Neuronal stem cell (in vitro differentiated cells): ENCODE data around the gene ANKRD50.

Source experiments
- DNase-seq: peaks from one replicate; pipeline ENCODE4 v3.0.0-alpha.2; 2013; ENCODE audit warnings: low spot score
- H2AFZ ChIP-seq: one replicate; pipeline ENCODE4 v1.6.1; 2013; ENCODE audit warnings: mild to moderate bottlenecking, low read length, inconsistent platforms
- H2AK5ac ChIP-seq: 2 replicates; pipeline ENCODE4 v1.6.1; 2013; ENCODE audit warnings: low read depth, mild to moderate bottlenecking, inconsistent platforms, low read length, moderate library complexity, mixed read lengths
- H2BK120ac ChIP-seq: 2 replicates; pipeline ENCODE4 v1.6.1; 2013; ENCODE audit warnings: low read depth, mild to moderate bottlenecking, inconsistent platforms, low read length, moderate library complexity, mixed read lengths
- H2BK12ac ChIP-seq: one replicate; pipeline ENCODE4 v1.6.1; 2013; ENCODE audit warnings: low read length, inconsistent platforms
- H2BK15ac ChIP-seq: 2 replicates; pipeline ENCODE4 v1.6.1; 2013; ENCODE audit warnings: mild to moderate bottlenecking, low read length, inconsistent platforms, mixed read lengths
- H2BK5ac ChIP-seq: one replicate; pipeline ENCODE4 v1.6.1; 2013; ENCODE audit warnings: inconsistent platforms, mild to moderate bottlenecking, low read length, moderate library complexity
- H3K14ac ChIP-seq: one replicate; pipeline ENCODE4 v1.6.1; 2013; ENCODE audit warnings: low read length, inconsistent platforms
- H3K18ac ChIP-seq: 2 replicates; pipeline ENCODE4 v1.6.1; 2013; ENCODE audit warnings: low read length, inconsistent platforms
- H3K23ac ChIP-seq: 2 replicates; pipeline ENCODE4 v1.6.1; 2013; ENCODE audit warnings: low read depth, mild to moderate bottlenecking, mixed read lengths, low read length, inconsistent platforms; ENCODE audit not compliant: poor library complexity
- H3K27ac ChIP-seq: replicated peaks from 3 replicates; pipeline ENCODE4 v1.5.1; 2013; ENCODE audit warnings: low read length, inconsistent platforms
- H3K27me3 ChIP-seq, 3 experiments: 2 replicates each; pipeline ENCODE4 v1.6.1; 2013; ENCODE audit warnings: low read length in 3 of 3, mild to moderate bottlenecking in 2 of 3, inconsistent platforms in 1 of 3, low read depth in 1 of 3, mixed read lengths in 1 of 3, moderate library complexity in 1 of 3; ENCODE audit not compliant: control insufficient read depth in 3 of 3, insufficient read depth in 3 of 3
- H3K36me3 ChIP-seq, 2 donors: replicated peaks in 1 of 2; 2 replicates each; pipeline ENCODE4 v1.6.1; 2013; ENCODE audit warnings: low read length in 2 of 2; ENCODE audit not compliant: control insufficient read depth in 2 of 2, insufficient read depth in 2 of 2
- H3K4ac ChIP-seq: 2 replicates; pipeline ENCODE4 v1.6.1; 2013; ENCODE audit warnings: inconsistent platforms, mild to moderate bottlenecking, low read length, moderate library complexity
- H3K4me1 ChIP-seq, 2 donors: 1 replicate in 1 of 2; 2 replicates in 1 of 2; pipeline ENCODE4 v1.6.1; 2013; ENCODE audit warnings: low read length in 2 of 2, low read depth in 1 of 2; ENCODE audit not compliant: control insufficient read depth in 2 of 2, insufficient read depth in 1 of 2
- H3K4me2 ChIP-seq: one replicate; pipeline ENCODE4 v1.6.1; 2013; ENCODE audit warnings: mild to moderate bottlenecking, low read length, inconsistent platforms; ENCODE audit not compliant: insufficient read depth, poor library complexity, severe bottlenecking
- H3K4me3 ChIP-seq, 2 donors: 2 replicates each; pipeline ENCODE4 v1.5.1; 2013; ENCODE audit warnings: low read length in 2 of 2, mild to moderate bottlenecking in 2 of 2, inconsistent platforms in 1 of 2, moderate library complexity in 1 of 2
- H3K79me1 ChIP-seq: one replicate; pipeline ENCODE4 v1.6.1; 2013; ENCODE audit warnings: low read depth, mild to moderate bottlenecking, inconsistent platforms, low read length, moderate library complexity
- H3K9ac ChIP-seq: one replicate; pipeline ENCODE4 v1.6.1; 2013; ENCODE audit warnings: mild to moderate bottlenecking, low read depth, low read length, inconsistent platforms; ENCODE audit not compliant: poor library complexity
- H3K9me3 ChIP-seq, 2 donors: replicated peaks in 1 of 2; 2 replicates each; pipeline versions ENCODE3 to v1.6.1; 2013; ENCODE audit warnings: low read length in 2 of 2, mild to moderate bottlenecking in 2 of 2, inconsistent platforms in 1 of 2, low read depth in 1 of 2, mixed read lengths in 1 of 2, moderate library complexity in 1 of 2; ENCODE audit not compliant: control insufficient read depth in 2 of 2, insufficient read depth in 1 of 2
- H4K8ac ChIP-seq: one replicate; pipeline ENCODE4 v1.6.1; 2013; ENCODE audit warnings: low read depth, mild to moderate bottlenecking, inconsistent platforms, low read length, moderate library complexity
- H4K91ac ChIP-seq: one replicate; pipeline ENCODE4 v1.6.1; 2013; ENCODE audit warnings: low read length, low read depth, mild to moderate bottlenecking, inconsistent platforms; ENCODE audit not compliant: poor library complexity
- WGBS, 2 donors: extraction: QIAGEN DNeasy Blood & Tissue Kit; methylation state at CpG; one replicate each; pipeline ENCODE4 v1.1.7; 2013; ENCODE audit warnings: missing lambda C conversion rate in 2 of 2, mixed read lengths in 1 of 2; ENCODE audit not compliant: insufficient read length in 2 of 2, insufficient replicate concordance in 1 of 2; ENCODE audit errors: extremely low coverage in 2 of 2; 5-methylcytosine and 5-hydroxymethylcytosine counted together

ANKRD50 gene

DNA sequence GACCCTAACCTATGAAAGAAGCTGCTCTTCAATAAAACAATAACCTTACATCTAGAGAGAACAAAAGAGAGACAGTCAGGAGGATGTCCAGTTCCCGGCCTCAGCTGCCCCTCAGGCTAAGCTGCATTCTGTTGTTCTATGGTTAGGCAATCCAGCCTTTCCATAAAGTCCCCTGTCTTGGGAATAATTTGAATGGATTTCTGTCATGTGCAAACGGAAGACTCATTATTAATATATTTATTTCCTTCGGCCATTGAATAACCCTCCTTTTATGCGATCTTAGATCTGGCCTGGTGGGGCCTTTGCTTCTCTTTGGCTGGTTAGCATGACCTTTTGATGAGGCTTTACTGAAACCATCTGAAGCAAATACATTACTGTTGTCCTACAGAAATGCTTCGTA lies 80.1 kb downstream of the ANKRD50 start:
- no CpG with 5 or more reads among the region's 5 CpGs for WGBS, 2 donors
- Histone ChIP-seq H3K4me2 (no peak overlapping the region), H3K4me1 (peaks cover 4 to 8% of the 10 kb centered on the region in 2 donors), H4K91ac (no peak overlapping the region), H2AK5ac (no peak overlapping the region), H2BK12ac (no peak overlapping the region), H3K27me3 (no peaks in the 10 kb centered on the region), H2BK15ac (no peak overlapping the region), H3K36me3 (no peaks in the 10 kb centered on the region), H3K27ac (no peak overlapping the region), H3K9me3 (peaks cover 0 to under 1% of the 10 kb centered on the region in 2 donors), H3K79me1 (no peaks in the 10 kb centered on the region), H3K14ac (no peak overlapping the region), H3K4ac (no peak overlapping the region), H3K18ac (no peak overlapping the region), H3K4me3 (no peak overlapping the region), H4K8ac (no peak overlapping the region), H3K9ac (no peak overlapping the region), H2BK120ac (no peak overlapping the region), H2BK5ac (no peak overlapping the region), H2AFZ (no peak overlapping the region), H3K23ac (no peak overlapping the region)
- DNase-seq: no peak

- DNase-seq: no peak
- peaks cover 4 to 7% of the 10 kb centered on the region in 2 donors for H3K4me1 ChIP-seq
- H2BK12ac ChIP-seq: no peak overlapping the region
Observed at GRCh38 chr4:124631760-124632159, 80.8 kb downstream of the ANKRD50 start.

GRCh38 chr4:124629681-124630080 lies 82.9 kb downstream of the ANKRD50 start:
- Histone ChIP-seq H2BK120ac (no peak overlapping the region), H4K91ac (no peak overlapping the region), H3K18ac (no peak overlapping the region), H3K79me1 (no peaks in the 10 kb centered on the region), H2BK5ac (no peak overlapping the region), H3K4me1 (peaks cover 0 to 1% of the 10 kb centered on the region in 2 donors), H2BK15ac (no peak overlapping the region), H2AFZ (no peak overlapping the region), H3K23ac (no peak overlapping the region), H3K36me3 (no peaks in the 10 kb centered on the region), H3K9ac (no peak overlapping the region), H3K27me3 (no peaks in the 10 kb centered on the region), H3K4ac (no peak overlapping the region), H4K8ac (no peak overlapping the region), H3K4me2 (no peak overlapping the region), H2BK12ac (no peak overlapping the region), H3K4me3 (no peak overlapping the region), H3K27ac (no peak overlapping the region), H3K14ac (no peak overlapping the region), H3K9me3 (no peaks in the 10 kb centered on the region), H2AK5ac (no peak overlapping the region)
- DNase-seq: no peak
- no CpG with 5 or more reads among the region's 1 CpG for WGBS, 2 donors

More at GRCh38 chr4:124631760-124632159, 80.8 kb downstream of the ANKRD50 start:
- Histone ChIP-seq H3K18ac (no peak overlapping the region), H3K36me3 (no peaks in the 10 kb centered on the region), H3K27ac (no peak overlapping the region), H3K14ac (no peak overlapping the region), H3K4me2 (no peak overlapping the region), H3K4ac (no peak overlapping the region), H2AK5ac (no peak overlapping the region), H3K23ac (no peak overlapping the region), H3K79me1 (no peaks in the 10 kb centered on the region), H3K9ac (no peak overlapping the region), H2AFZ (no peak overlapping the region), H2BK5ac (no peak overlapping the region), H3K9me3 (no peaks in the 10 kb centered on the region), H2BK15ac (no peak overlapping the region), H3K4me3 (no peak overlapping the region), H4K91ac (no peak overlapping the region), H4K8ac (no peak overlapping the region), H3K27me3 (no peaks in the 10 kb centered on the region), H2BK120ac (no peak overlapping the region)
- no CpG with 5 or more reads among the region's 1 CpG for WGBS, 2 donors
